ENCODE results near the gene HSPA4.
"Not testable (repeated sequence)": the region's sequence is repeated elsewhere in the genome, so short reads cannot be mapped to it uniquely, and the experiment has no call there.

Gene HSPA4

GRCh38 chr5:133083901-133084300 lies 32.1 kb downstream of the HSPA4 start:
- TF ChIP-seq CTCF (IDR thresholded peaks at IDR 0.05; ENCODE audit: low read depth, low read length) (no peak), EZH2phosphoT487 (IDR thresholded peaks at IDR 0.05; ENCODE audit: low read depth) (no peak)
- Histone ChIP-seq H4K20me1 (ENCODE audit: insufficient read depth, low read length) (no peaks in the 10 kb centered on the region), H3K27ac (ENCODE audit: low read length) (no peak overlapping the region), H3K79me2 (ENCODE audit: low read length) (peaks cover 57% of the 10 kb centered on the region), H3K27me3 (ENCODE audit: low read depth, low read length) (no peaks in the 10 kb centered on the region), H3K4me2 (ENCODE audit: low read length) (no peak overlapping the region), H3K4me3 (ENCODE audit: low read length) (no peak overlapping the region), H3K4me1 (ENCODE audit: low read length) (no peaks in the 10 kb centered on the region), H3K36me3 (replicated peaks; ENCODE audit: low read depth, low read length) (peaks cover 23% of the 10 kb centered on the region), H3K9me3 (ENCODE audit: insufficient read depth, low read length) (no peaks in the 10 kb centered on the region), H2AFZ (ENCODE audit: low read depth, low read length) (no peak overlapping the region), H3K9ac (ENCODE audit: low read length) (no peak overlapping the region)

- not testable (repeated sequence) for H3K27me3 ChIP-seq (ENCODE audit: low read depth, low read length); H2AFZ ChIP-seq (ENCODE audit: low read depth, low read length); H3K4me2 ChIP-seq (ENCODE audit: low read length); H3K9ac ChIP-seq (ENCODE audit: low read length); H3K9me3 ChIP-seq (ENCODE audit: insufficient read depth, low read length); H3K27ac ChIP-seq (ENCODE audit: low read length); H3K4me1 ChIP-seq (ENCODE audit: low read length); H3K4me3 ChIP-seq (ENCODE audit: low read length); H4K20me1 ChIP-seq (ENCODE audit: insufficient read depth, low read length)
- H3K36me3 ChIP-seq (replicated peaks; ENCODE audit: low read depth, low read length): peaks cover 29% of the 10 kb centered on the region
- H3K79me2 ChIP-seq (ENCODE audit: low read length): peaks cover 45% of the 10 kb centered on the region
These were observed 33.4 kb downstream of the HSPA4 start for GRCh38 chr5:133085171-133085570.

- peaks cover 35% of the 10 kb centered on the region for H3K79me2 ChIP-seq (ENCODE audit: low read length)
- no peak overlapping the region for H3K4me3 ChIP-seq (ENCODE audit: low read length)
- no peak overlapping the region for H3K27ac ChIP-seq (ENCODE audit: low read length)
- no peaks in the 10 kb centered on the region for H3K4me1 ChIP-seq (ENCODE audit: low read length)
- no peaks in the 10 kb centered on the region for H4K20me1 ChIP-seq (ENCODE audit: insufficient read depth, low read length)
- no peak overlapping the region for H2AFZ ChIP-seq (ENCODE audit: low read depth, low read length)
- no peak overlapping the region for H3K4me2 ChIP-seq (ENCODE audit: low read length)
- no peak for TF ChIP-seq EZH2phosphoT487 (IDR thresholded peaks at IDR 0.05; ENCODE audit: low read depth)
- no peak for TF ChIP-seq CTCF (IDR thresholded peaks at IDR 0.05; ENCODE audit: low read depth, low read length)
- H3K36me3 ChIP-seq (replicated peaks; ENCODE audit: low read depth, low read length): peaks cover 35% of the 10 kb centered on the region
- H3K27me3 ChIP-seq (ENCODE audit: low read depth, low read length): no peaks in the 10 kb centered on the region
- no peak overlapping the region for H3K9ac ChIP-seq (ENCODE audit: low read length)
- no peaks in the 10 kb centered on the region for H3K9me3 ChIP-seq (ENCODE audit: insufficient read depth, low read length)
These were observed 34.6 kb downstream of the HSPA4 start for GRCh38 chr5:133086366-133086875.

GRCh38 chr5:133088064-133088463 lies 36.3 kb downstream of the HSPA4 start:
- Histone ChIP-seq H3K79me2 (ENCODE audit: low read length) (peaks cover 30% of the 10 kb centered on the region), H3K36me3 (replicated peaks; ENCODE audit: low read depth, low read length) (peaks cover 36% of the 10 kb centered on the region)
- no peak for TF ChIP-seq EZH2phosphoT487 (IDR thresholded peaks at IDR 0.05; ENCODE audit: low read depth)
- TF ChIP-seq CTCF (IDR thresholded peaks at IDR 0.05; ENCODE audit: low read depth, low read length): no peak

GRCh38 chr5:133091034-133091433 lies 39.2 kb downstream of the HSPA4 start:
- no peak overlapping the region for H3K27ac ChIP-seq (ENCODE audit: low read length)
- H3K4me3 ChIP-seq (ENCODE audit: low read length): no peak overlapping the region
- no peak overlapping the region for H3K4me2 ChIP-seq (ENCODE audit: low read length)
- peaks cover 10% of the 10 kb centered on the region for H3K79me2 ChIP-seq (ENCODE audit: low read length)
- H3K27me3 ChIP-seq (ENCODE audit: low read depth, low read length): no peaks in the 10 kb centered on the region
- no peak overlapping the region for H2AFZ ChIP-seq (ENCODE audit: low read depth, low read length)
- TF ChIP-seq CTCF (IDR thresholded peaks at IDR 0.05; ENCODE audit: low read depth, low read length): no peak
- TF ChIP-seq EZH2phosphoT487 (IDR thresholded peaks at IDR 0.05; ENCODE audit: low read depth): no peak
- no peaks in the 10 kb centered on the region for H4K20me1 ChIP-seq (ENCODE audit: insufficient read depth, low read length)
- H3K4me1 ChIP-seq (ENCODE audit: low read length): no peaks in the 10 kb centered on the region
- H3K9me3 ChIP-seq (ENCODE audit: insufficient read depth, low read length): no peaks in the 10 kb centered on the region
- H3K9ac ChIP-seq (ENCODE audit: low read length): no peak overlapping the region
- peaks cover 33% of the 10 kb centered on the region for H3K36me3 ChIP-seq (replicated peaks; ENCODE audit: low read depth, low read length)

More at GRCh38 chr5:133088064-133088463, 36.3 kb downstream of the HSPA4 start:
- Histone ChIP-seq H4K20me1 (ENCODE audit: insufficient read depth, low read length) (no peaks in the 10 kb centered on the region), H3K4me2 (ENCODE audit: low read length) (no peak overlapping the region), H2AFZ (ENCODE audit: low read depth, low read length) (no peak overlapping the region), H3K27me3 (ENCODE audit: low read depth, low read length) (no peaks in the 10 kb centered on the region), H3K4me3 (ENCODE audit: low read length) (no peak overlapping the region), H3K9ac (ENCODE audit: low read length) (no peak overlapping the region), H3K9me3 (ENCODE audit: insufficient read depth, low read length) (no peaks in the 10 kb centered on the region), H3K4me1 (ENCODE audit: low read length) (no peaks in the 10 kb centered on the region), H3K27ac (ENCODE audit: low read length) (no peak overlapping the region)
